ENCODE data around the gene PLCB1. TPM values are rescaled to one million over a fixed set of nuclear protein-coding genes. Genes with fewer than 3 reads are reported as not detected.

PLCB1 gene
- total RNA-seq, 1 donor from 2014 or later: 10.8 TPM

DNA sequence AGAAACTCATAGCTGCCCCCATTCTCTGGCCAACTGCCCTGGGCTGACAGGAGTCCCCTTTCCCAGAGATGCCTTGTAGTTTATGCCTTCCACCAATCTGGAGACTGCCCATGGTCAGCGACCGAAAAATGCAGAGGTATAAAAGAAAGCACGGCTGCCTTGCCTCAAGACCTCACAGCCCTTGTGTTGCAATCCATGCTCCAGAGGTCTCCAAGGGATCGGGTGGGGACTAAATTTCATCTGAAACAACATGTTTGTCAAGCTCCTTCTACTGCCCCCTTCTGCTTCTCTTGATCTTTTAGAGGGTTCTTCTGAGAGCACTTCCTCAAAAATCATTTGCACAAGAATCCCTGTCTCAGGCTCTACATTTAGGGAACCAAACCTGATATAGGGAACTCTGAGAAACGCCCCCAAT, 128.8 kb downstream of the PLCB1 start:
- TF ChIP-seq, protein P1, sequence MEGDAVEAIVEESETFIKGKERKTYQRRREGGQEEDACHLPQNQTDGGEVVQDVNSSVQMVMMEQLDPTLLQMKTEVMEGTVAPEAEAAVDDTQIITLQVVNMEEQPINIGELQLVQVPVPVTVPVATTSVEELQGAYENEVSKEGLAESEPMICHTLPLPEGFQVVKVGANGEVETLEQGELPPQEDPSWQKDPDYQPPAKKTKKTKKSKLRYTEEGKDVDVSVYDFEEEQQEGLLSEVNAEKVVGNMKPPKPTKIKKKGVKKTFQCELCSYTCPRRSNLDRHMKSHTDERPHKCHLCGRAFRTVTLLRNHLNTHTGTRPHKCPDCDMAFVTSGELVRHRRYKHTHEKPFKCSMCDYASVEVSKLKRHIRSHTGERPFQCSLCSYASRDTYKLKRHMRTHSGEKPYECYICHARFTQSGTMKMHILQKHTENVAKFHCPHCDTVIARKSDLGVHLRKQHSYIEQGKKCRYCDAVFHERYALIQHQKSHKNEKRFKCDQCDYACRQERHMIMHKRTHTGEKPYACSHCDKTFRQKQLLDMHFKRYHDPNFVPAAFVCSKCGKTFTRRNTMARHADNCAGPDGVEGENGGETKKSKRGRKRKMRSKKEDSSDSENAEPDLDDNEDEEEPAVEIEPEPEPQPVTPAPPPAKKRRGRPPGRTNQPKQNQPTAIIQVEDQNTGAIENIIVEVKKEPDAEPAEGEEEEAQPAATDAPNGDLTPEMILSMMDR (IDR thresholded peaks at IDR 0.05): no peak
- DNase-seq (ENCODE audit: low spot score): no peak

GRCh38 chr20:8262721-8263120, 130.7 kb downstream of the PLCB1 start:
- Mint-ChIP-seq H3K4me3 (ENCODE audit: unreplicated experiment) (no peak overlapping the region), H3K27ac (ENCODE audit: unreplicated experiment) (no peak overlapping the region), H3K4me1 (ENCODE audit: low read depth) (peaks cover 2% of the 10 kb centered on the region), H3K27me3 (ENCODE audit: low read depth) (no peaks in the 10 kb centered on the region), H3K36me3 (ENCODE audit: low read depth) (no peaks in the 10 kb centered on the region), H3K9me3 (ENCODE audit: low read depth) (no peaks in the 10 kb centered on the region)
- TF ChIP-seq, protein P1 (IDR thresholded peaks at IDR 0.05): no peak
- no peak for DNase-seq (ENCODE audit: low spot score)

More for the DNA sequence above, 128.8 kb downstream of the PLCB1 start:
- Mint-ChIP-seq H3K9me3 (ENCODE audit: low read depth) (no peaks in the 10 kb centered on the region), H3K36me3 (ENCODE audit: low read depth) (no peaks in the 10 kb centered on the region), H3K27me3 (ENCODE audit: low read depth) (no peaks in the 10 kb centered on the region), H3K4me3 (ENCODE audit: unreplicated experiment) (no peak overlapping the region), H3K4me1 (ENCODE audit: low read depth) (peaks cover 2% of the 10 kb centered on the region), H3K27ac (ENCODE audit: unreplicated experiment) (no peak overlapping the region)

- Mint-ChIP-seq H3K4me1 (ENCODE audit: low read depth) (peaks cover under 1% of the 10 kb centered on the region), H3K27ac (ENCODE audit: unreplicated experiment) (no peak overlapping the region), H3K36me3 (ENCODE audit: low read depth) (no peaks in the 10 kb centered on the region), H3K27me3 (ENCODE audit: low read depth) (no peaks in the 10 kb centered on the region), H3K9me3 (ENCODE audit: low read depth) (no peaks in the 10 kb centered on the region), H3K4me3 (ENCODE audit: unreplicated experiment) (no peak overlapping the region)
- no peak for DNase-seq (ENCODE audit: low spot score)
- TF ChIP-seq, protein P1 (IDR thresholded peaks at IDR 0.05): no peak
These were observed 133.5 kb downstream of the PLCB1 start for GRCh38 chr20:8265588-8265987.

- no peaks in the 10 kb centered on the region for H3K36me3 Mint-ChIP-seq (ENCODE audit: low read depth)
These were observed 134.9 kb downstream of the PLCB1 start for GRCh38 chr20:8267009-8267408.

DNA sequence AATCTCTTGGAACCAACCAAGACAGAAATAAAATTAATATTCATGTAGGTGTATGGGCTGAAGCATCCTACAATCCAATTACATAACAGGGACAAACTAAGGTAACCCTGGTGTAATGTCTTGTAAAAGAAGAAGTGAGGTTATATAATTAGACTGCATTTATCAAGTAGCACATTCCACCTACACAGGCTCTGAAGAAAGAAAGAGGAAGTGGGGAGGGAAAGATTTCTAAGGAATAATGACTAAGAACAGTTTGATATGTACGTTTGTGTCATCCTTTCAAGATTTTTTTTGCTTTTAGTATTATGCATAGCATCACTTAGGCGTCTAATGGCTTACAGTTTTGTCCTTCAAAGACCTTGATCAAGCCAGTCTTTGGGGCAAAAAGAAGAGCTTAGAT, 139.7 kb downstream of the PLCB1 start:
- no peak for DNase-seq (ENCODE audit: low spot score)

More at GRCh38 chr20:8267009-8267408, 134.9 kb downstream of the PLCB1 start:
- Mint-ChIP-seq H3K9me3 (ENCODE audit: low read depth) (no peaks in the 10 kb centered on the region), H3K27me3 (ENCODE audit: low read depth) (no peaks in the 10 kb centered on the region), H3K4me1 (ENCODE audit: low read depth) (peaks cover 8% of the 10 kb centered on the region), H3K27ac (ENCODE audit: unreplicated experiment) (no peak overlapping the region), H3K4me3 (ENCODE audit: unreplicated experiment) (no peak overlapping the region)
- DNase-seq (ENCODE audit: low spot score): no peak
- TF ChIP-seq, protein P1 (IDR thresholded peaks at IDR 0.05): no peak

More for the DNA sequence above, 139.7 kb downstream of the PLCB1 start:
- no peaks in the 10 kb centered on the region for H3K9me3 Mint-ChIP-seq (ENCODE audit: low read depth)
- TF ChIP-seq, protein P1 (IDR thresholded peaks at IDR 0.05): no peak
- no peak overlapping the region for H3K27ac Mint-ChIP-seq (ENCODE audit: unreplicated experiment)
- H3K4me1 Mint-ChIP-seq (ENCODE audit: low read depth): peaks cover 8% of the 10 kb centered on the region
- H3K36me3 Mint-ChIP-seq (ENCODE audit: low read depth): no peaks in the 10 kb centered on the region
- H3K27me3 Mint-ChIP-seq (ENCODE audit: low read depth): peaks cover 2% of the 10 kb centered on the region
- H3K4me3 Mint-ChIP-seq (ENCODE audit: unreplicated experiment): no peak overlapping the region

All from chondrocyte (in vitro differentiated cells).